HG02884 (cell line): Measurements from ENCODE around the gene SENP6.
A peak's percentile ranks its signal among the peaks of the same experiment; 100 is the strongest.
"Not testable (repeated sequence)": the region's sequence is repeated elsewhere in the genome, so short reads cannot be mapped to it uniquely, and the experiment has no call there.

Experiments used
- ATAC-seq: cut with Tn5 transposase; IDR thresholded peaks from one replicate; pipeline ENCODE4 v1.9.1; 2021; ENCODE audit warnings: mild to moderate bottlenecking, moderate library complexity; ENCODE audit not compliant: unreplicated experiment

Gene SENP6

GRCh38 chr6:75605635-75606034 lies 4.0 kb downstream of the SENP6 start:
- ATAC-seq, result no peak

GRCh38 chr6:75608304-75608703 lies 6.6 kb downstream of the SENP6 start:
- ATAC-seq, result no peak

GRCh38 chr6:75608956-75609533 lies 7.4 kb downstream of the SENP6 start:
- ATAC-seq, result no peak

- ATAC-seq, result no peak
These were observed 8.2 kb downstream of the SENP6 start for GRCh38 chr6:75609639-75610590.

GRCh38 chr6:75611011-75611701 lies 9.5 kb downstream of the SENP6 start:
- ATAC-seq, result no peak

- no peak for ATAC-seq
These were observed 10.2 kb downstream of the SENP6 start for GRCh38 chr6:75611702-75612375.

GRCh38 chr6:75612434-75612833 lies 10.8 kb downstream of the SENP6 start:
- ATAC-seq, result peak; percentile 29

GRCh38 chr6:75613056-75613501 lies 11.4 kb downstream of the SENP6 start:
- ATAC-seq, result no peak

GRCh38 chr6:75618437-75618836 lies 16.8 kb downstream of the SENP6 start:
- ATAC-seq, result no peak

GRCh38 chr6:75619230-75619899 lies 17.7 kb downstream of the SENP6 start:
- no peak for ATAC-seq

GRCh38 chr6:75620381-75621304 lies 19.0 kb downstream of the SENP6 start:
- ATAC-seq, result no peak

- ATAC-seq, result no peak
These were observed 20.2 kb downstream of the SENP6 start for GRCh38 chr6:75621846-75622245.

GRCh38 chr6:75623491-75623890 lies 21.8 kb downstream of the SENP6 start:
- no peak for ATAC-seq

GRCh38 chr6:75624335-75624734 lies 22.7 kb downstream of the SENP6 start:
- ATAC-seq, result no peak

GRCh38 chr6:75624988-75625387 lies 23.3 kb downstream of the SENP6 start:
- no peak for ATAC-seq

GRCh38 chr6:75626561-75626960 lies 24.9 kb downstream of the SENP6 start:
- no peak for ATAC-seq

- not testable (repeated sequence) for ATAC-seq
These were observed 26.0 kb downstream of the SENP6 start for GRCh38 chr6:75627708-75628107.

GRCh38 chr6:75631859-75632635 lies 30.4 kb downstream of the SENP6 start:
- no peak for ATAC-seq

GRCh38 chr6:75633045-75633444 lies 31.4 kb downstream of the SENP6 start:
- ATAC-seq, result no peak
